NT2/D1 (cell line): ENCODE measurements around the gene VDAC1.
"Not testable (repeated sequence)": the region's sequence is repeated elsewhere in the genome, so short reads cannot be mapped to it uniquely, and the experiment has no call there.

Experiments
- YY1 ChIP-seq: IDR thresholded peaks from 2 replicates; pipeline ENCODE4 v1.6.1; 2011; ENCODE audit not compliant: insufficient read length, insufficient read depth
- ZNF274 ChIP-seq: IDR thresholded peaks from 2 replicates; pipeline ENCODE4 v1.6.1; 2011; ENCODE audit warnings: mild to moderate bottlenecking, low read depth, low read length

- TF ChIP-seq YY1, ZNF274: not testable (repeated sequence)
Observed at GRCh38 chr5:133975546-133975945, 29.2 kb downstream of the VDAC1 start.
